ENCODE data around the gene CIAO3. TPM values are rescaled to one million over a fixed set of nuclear protein-coding genes. Genes with fewer than 3 reads are reported as not detected.
"Not testable (repeated sequence)": the region's sequence is repeated elsewhere in the genome, so short reads cannot be mapped to it uniquely, and the experiment has no call there.

Gene CIAO3
- total RNA-seq, 1 experiment from 2014 or later, result 32.8 TPM

DNA sequence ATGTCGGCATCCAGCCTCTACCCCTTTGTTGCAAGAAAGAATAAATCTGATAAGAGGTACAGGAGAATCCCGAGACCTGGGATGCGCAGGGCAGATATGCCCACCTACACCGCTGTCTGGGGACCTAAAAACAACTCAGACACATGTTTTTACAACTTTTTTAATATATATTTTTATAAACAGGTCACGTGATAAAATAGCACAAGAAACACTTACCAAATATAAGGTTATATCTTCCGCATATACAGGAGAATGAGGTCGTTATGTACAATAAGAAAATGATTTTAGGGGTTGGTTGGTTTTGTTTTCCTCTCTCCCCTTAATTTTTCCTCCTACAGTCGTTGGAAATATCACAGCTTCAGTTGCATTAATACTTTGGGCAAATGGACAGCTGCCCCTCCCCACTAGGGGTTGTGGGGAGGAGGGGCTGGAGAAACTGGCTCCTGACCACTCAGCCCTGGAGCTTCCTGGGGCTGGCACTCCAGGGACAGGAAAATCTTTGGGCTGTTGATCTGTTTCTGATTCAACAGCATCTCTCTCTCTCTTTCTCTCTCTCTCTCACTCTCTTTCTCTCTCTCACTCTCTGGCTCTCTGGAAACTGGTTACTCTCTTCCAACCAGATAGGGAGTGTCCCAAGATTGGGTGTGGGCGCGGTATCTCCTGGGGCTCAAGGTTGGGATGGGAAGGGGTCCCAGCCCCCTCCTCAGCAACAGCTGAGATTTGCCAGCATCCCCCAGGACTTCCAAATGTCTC, 48.3 kb downstream of the CIAO3 start (continued):
- TF ChIP-seq, protein P1, sequence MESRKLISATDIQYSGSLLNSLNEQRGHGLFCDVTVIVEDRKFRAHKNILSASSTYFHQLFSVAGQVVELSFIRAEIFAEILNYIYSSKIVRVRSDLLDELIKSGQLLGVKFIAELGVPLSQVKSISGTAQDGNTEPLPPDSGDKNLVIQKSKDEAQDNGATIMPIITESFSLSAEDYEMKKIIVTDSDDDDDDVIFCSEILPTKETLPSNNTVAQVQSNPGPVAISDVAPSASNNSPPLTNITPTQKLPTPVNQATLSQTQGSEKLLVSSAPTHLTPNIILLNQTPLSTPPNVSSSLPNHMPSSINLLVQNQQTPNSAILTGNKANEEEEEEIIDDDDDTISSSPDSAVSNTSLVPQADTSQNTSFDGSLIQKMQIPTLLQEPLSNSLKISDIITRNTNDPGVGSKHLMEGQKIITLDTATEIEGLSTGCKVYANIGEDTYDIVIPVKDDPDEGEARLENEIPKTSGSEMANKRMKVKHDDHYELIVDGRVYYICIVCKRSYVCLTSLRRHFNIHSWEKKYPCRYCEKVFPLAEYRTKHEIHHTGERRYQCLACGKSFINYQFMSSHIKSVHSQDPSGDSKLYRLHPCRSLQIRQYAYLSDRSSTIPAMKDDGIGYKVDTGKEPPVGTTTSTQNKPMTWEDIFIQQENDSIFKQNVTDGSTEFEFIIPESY (IDR thresholded peaks at IDR 0.05; ENCODE audit: extremely low read depth, insufficient replicate concordance, low read length), result no peak
- no peak for TF ChIP-seq TCF7L2 (IDR thresholded peaks at IDR 0.05; ENCODE audit: borderline replicate concordance, extremely low read depth, insufficient read depth, insufficient read length)

DNA sequence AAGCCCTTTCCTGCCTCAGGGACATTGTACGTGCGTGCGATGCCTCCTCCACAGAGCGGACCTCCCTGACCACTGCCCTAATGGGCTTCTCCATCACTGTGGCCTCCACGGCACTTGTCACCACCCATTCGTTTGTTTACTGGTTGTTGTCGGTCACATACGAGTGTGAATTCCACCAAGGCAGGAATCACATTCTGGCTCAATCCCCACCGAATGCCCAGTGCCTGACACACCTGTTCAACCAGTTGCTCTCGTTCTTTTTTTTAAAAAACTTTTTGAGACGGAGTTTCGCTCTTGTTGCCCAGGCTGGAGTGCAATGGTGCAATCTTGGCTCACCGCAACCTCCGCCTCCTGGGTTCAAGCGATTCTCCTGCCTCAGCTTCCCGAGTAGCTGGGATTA, 49.6 kb downstream of the CIAO3 start:
- RAD21 ChIA-PET (ENCODE audit: low non-redundant PET in 1 of 2, low total read pairs in 2 of 2, uncharacterized antibody in 2 of 2, unreplicated experiment in 2 of 2); CTCF ChIA-PET; POLR2A ChIA-PET; H3K9me2 ChIP-seq (ENCODE audit: insufficient read depth); H3K27ac ChIP-seq (ENCODE audit: low read depth, low read length); intact Hi-C loops (cut with micrococcal nuclease); DNase-seq (ENCODE audit: low read depth, low spot score); H3K36me3 ChIP-seq (ENCODE audit: control insufficient read depth in 1 of 2, insufficient read depth in 2 of 2, low read length in 2 of 2); ATAC-seq; H3K4me2 ChIP-seq (ENCODE audit: low read length); H3K27me3 ChIP-seq (ENCODE audit: insufficient read depth, low read length); H3K9me3 ChIP-seq (ENCODE audit: control insufficient read depth in 1 of 2, insufficient read depth in 1 of 2, low read depth in 1 of 2, low read length in 2 of 2); H3K9ac ChIP-seq (ENCODE audit: low read length); BruUV-seq (replicated peaks); H2AFZ ChIP-seq (ENCODE audit: low read depth, low read length, poor library complexity, severe bottlenecking); H4K20me1 ChIP-seq (ENCODE audit: insufficient read depth); H3K4me3 ChIP-seq (replicated peaks in 1 of 2; ENCODE audit: low read depth in 1 of 2, low read length in 2 of 2): not testable (repeated sequence)
- peaks cover 17% of the 10 kb centered on the region; the same call in 1 of the 2 replicates for H3K79me2 ChIP-seq (ENCODE audit: insufficient read depth, low read length)
- H3K4me1 ChIP-seq (ENCODE audit: control insufficient read depth in 1 of 2, insufficient read depth in 2 of 2, low read length in 2 of 2), result peaks cover 16 to 40% of the 10 kb centered on the region in 2 experiments
